MCF 10A (cell line): ENCODE measurements around the gene ZBTB2. TPM values are rescaled to one million over a fixed set of nuclear protein-coding genes. Genes with fewer than 3 reads are reported as not detected.

Source experiments
- BruUV-seq: library from RNA; stranded (reverse); fragments of 400-500 nt; replicated peaks from 2 replicates; lab custom pipeline; 2021; lab: Mats Ljungman, UMichigan
- CTCF ChIA-PET: fragments of 300-600 bp; sonication (Branson Sonifier 250); formaldehyde crosslinking; extraction: SDS; loops from one replicate; lab custom pipeline; 2021; ENCODE audit warnings: antibody characterized with exemption, inconsistent platforms; lab: Yijun Ruan, JAX
- POLR2A ChIA-PET: fragments of 300-600, 350-650 bp; sonication (Branson Sonifier 250); formaldehyde crosslinking; extraction: SDS; loops from one replicate; lab custom pipeline; 2020; ENCODE audit warnings: antibody characterized with exemption, inconsistent platforms; lab: Yijun Ruan, JAX
- DNase-seq: peaks from one replicate; pipeline ENCODE4 v3.0.0-alpha.2; 2018; ENCODE audit not compliant: unreplicated experiment
- H3K27ac Mint-ChIP-seq: one replicate; pipeline ENCODE4 v1.8.0; 2022; ENCODE audit warnings: mild to moderate bottlenecking, low read depth, mixed read lengths; ENCODE audit not compliant: unreplicated experiment
- H3K27me3 Mint-ChIP-seq: one replicate; pipeline ENCODE4 v1.8.0; 2022; ENCODE audit warnings: mixed read lengths; ENCODE audit not compliant: insufficient read depth, unreplicated experiment
- H3K36me3 Mint-ChIP-seq: one replicate; pipeline ENCODE4 v1.8.0; 2022; ENCODE audit warnings: mild to moderate bottlenecking, moderate library complexity, mixed read lengths; ENCODE audit not compliant: insufficient read depth, unreplicated experiment
- H3K4me1 Mint-ChIP-seq: one replicate; pipeline ENCODE4 v1.8.0; 2022; ENCODE audit warnings: mixed read lengths; ENCODE audit not compliant: insufficient read depth, unreplicated experiment
- H3K4me3 Mint-ChIP-seq: one replicate; pipeline ENCODE4 v1.8.0; 2022; ENCODE audit warnings: mild to moderate bottlenecking, moderate library complexity, mixed read lengths; ENCODE audit not compliant: unreplicated experiment
- H3K9me3 Mint-ChIP-seq: one replicate; pipeline ENCODE4 v1.8.0; 2022; ENCODE audit warnings: mixed read lengths; ENCODE audit not compliant: unreplicated experiment
- CTCF ChIP-seq: fragments of 200-600 bp; IDR thresholded peaks from one replicate; pipeline ENCODE4 v1.8.0; 2022; ENCODE audit warnings: antibody characterized with exemption, mild to moderate bottlenecking; ENCODE audit not compliant: unreplicated experiment
- intact Hi-C: fragments of 100-400 bp; cut with micrococcal nuclease; formaldehyde crosslinking; loops from 2 replicates; pipeline ENCODE4 v1.14.1; 2022
- total RNA-seq: library from RNA; stranded (reverse); gene quantifications from 2 replicates; pipeline ENCODE4 v1.2.3, GENCODE V29; 2022

The ZBTB2 gene
- total RNA-seq, 1 experiment from 2014 or later = 15.6 TPM

GRCh38 chr6:151376440-151376839 is 14.9 kb downstream of the ZBTB2 start:
- POLR2A ChIA-PET = interaction anchor here (0.8 to 4.0 kb wide), 3 partner anchors 13 to 69 kb away, joined by 3 to 70 read pairs (median 4); partner anchors contain the start of gene ZBTB2
- H3K27me3 Mint-ChIP-seq = no peaks in the 10 kb centered on the region
- peaks cover 25% of the 10 kb centered on the region for H3K4me1 Mint-ChIP-seq
- intact Hi-C loops = no loop called here
- no peak for TF ChIP-seq CTCF
- H3K36me3 Mint-ChIP-seq = peaks cover 6% of the 10 kb centered on the region
- no peak overlapping the region for H3K4me3 Mint-ChIP-seq
- CTCF ChIA-PET = interaction anchor here (0.8 to 1.2 kb wide), 2 partner anchors 41 to 53 kb away, joined by 3 read pairs; no protein-coding TSS in a partner anchor
- peak overlapping the region; percentile 92 for H3K27ac Mint-ChIP-seq
- no peak for DNase-seq
- H3K9me3 Mint-ChIP-seq = no peaks in the 10 kb centered on the region
- no TSS peak for BruUV-seq

GRCh38 chr6:151375833-151376232 is 15.5 kb downstream of the ZBTB2 start:
- peaks cover 6% of the 10 kb centered on the region for H3K36me3 Mint-ChIP-seq
- H3K27me3 Mint-ChIP-seq = no peaks in the 10 kb centered on the region
- no peak for DNase-seq
- no TSS peak for BruUV-seq
- intact Hi-C loops = no loop called here
- no peak overlapping the region for H3K4me3 Mint-ChIP-seq
- POLR2A ChIA-PET = interaction anchor here (1.0 to 4.0 kb wide), 5 partner anchors 9 to 29 kb away, joined by 3 to 70 read pairs (median 5); partner anchors contain the start of gene ZBTB2
- H3K9me3 Mint-ChIP-seq = no peaks in the 10 kb centered on the region
- TF ChIP-seq CTCF = no peak
- CTCF ChIA-PET = interaction anchor here (0.6 to 0.8 kb wide), 3 partner anchors 19 to 834 kb away, joined by 3 to 4 read pairs (median 3); no protein-coding TSS in a partner anchor
- H3K4me1 Mint-ChIP-seq = peaks cover 21% of the 10 kb centered on the region
- peak overlapping the region; percentile 92 for H3K27ac Mint-ChIP-seq

GRCh38 chr6:151374036-151374683 is 17.2 kb downstream of the ZBTB2 start:
- Mint-ChIP-seq H3K4me1 (peaks cover 9% of the 10 kb centered on the region), H3K4me3 (peak overlapping the region; percentile 34), H3K9me3 (no peaks in the 10 kb centered on the region), H3K27me3 (no peaks in the 10 kb centered on the region), H3K36me3 (peaks cover 16% of the 10 kb centered on the region), H3K27ac (peak overlapping the region; percentile 92)
- no peak for TF ChIP-seq CTCF
- POLR2A ChIA-PET = interaction anchor here (0.6 to 4.0 kb wide), 9 partner anchors 10 to 1624 kb away, joined by 3 to 70 read pairs (median 4); partner anchors contain the start of genes RMND1 and ZBTB2
- intact Hi-C loops = no loop called here
- CTCF ChIA-PET = interaction anchor here (0.7 to 1.0 kb wide), 4 partner anchors 27 to 1580 kb away, joined by 3 to 6 read pairs (median 4); no protein-coding TSS in a partner anchor
- BruUV-seq = no TSS peak
- no peak for DNase-seq

GRCh38 chr6:151372164-151372563 is 19.2 kb downstream of the ZBTB2 start:
- Mint-ChIP-seq H3K9me3 (no peaks in the 10 kb centered on the region), H3K27ac (peak overlapping the region; percentile 57)

More at GRCh38 chr6:151372164-151372563, 19.2 kb downstream of the ZBTB2 start:
- no peak for TF ChIP-seq CTCF
- peaks cover 9% of the 10 kb centered on the region for H3K4me1 Mint-ChIP-seq
- intact Hi-C loops = no loop called here
- peaks cover 22% of the 10 kb centered on the region for H3K36me3 Mint-ChIP-seq
- no TSS peak for BruUV-seq
- no peak overlapping the region for H3K4me3 Mint-ChIP-seq
- H3K27me3 Mint-ChIP-seq = no peaks in the 10 kb centered on the region
- ChIA-PET CTCF (no interaction called here), POLR2A (interaction anchor here (0.7 kb wide), 1 partner anchor 514 kb away, joined by 4 read pairs; no protein-coding TSS in a partner anchor)
- DNase-seq = no peak
